ENCODE measurements around the gene ADAM12.

DNA sequence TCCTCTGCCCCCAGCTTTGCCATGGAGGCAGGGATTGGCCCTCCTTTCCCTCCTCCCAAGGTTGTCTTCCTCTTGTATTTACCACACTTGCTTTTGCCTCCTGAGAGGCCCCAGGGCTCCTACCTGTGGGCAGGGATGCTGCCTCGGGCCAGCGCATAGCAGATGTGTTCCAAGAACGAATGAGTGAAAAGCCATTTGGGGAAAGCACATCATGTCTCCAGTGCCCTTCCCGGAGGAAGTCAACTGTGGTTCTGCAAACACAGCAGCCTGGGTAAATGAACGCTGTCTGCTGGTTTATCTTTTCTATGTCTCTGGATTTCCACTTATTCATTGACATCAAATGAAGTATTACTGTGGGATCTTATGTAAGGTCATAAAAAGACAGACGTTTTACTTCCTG, 330.2 kb downstream of the ADAM12 start:
- TF ChIP-seq POLR2AphosphoS5 (IDR thresholded peaks at IDR 0.05; ENCODE audit: low read depth) = no peak
- TF ChIP-seq, protein P1, sequence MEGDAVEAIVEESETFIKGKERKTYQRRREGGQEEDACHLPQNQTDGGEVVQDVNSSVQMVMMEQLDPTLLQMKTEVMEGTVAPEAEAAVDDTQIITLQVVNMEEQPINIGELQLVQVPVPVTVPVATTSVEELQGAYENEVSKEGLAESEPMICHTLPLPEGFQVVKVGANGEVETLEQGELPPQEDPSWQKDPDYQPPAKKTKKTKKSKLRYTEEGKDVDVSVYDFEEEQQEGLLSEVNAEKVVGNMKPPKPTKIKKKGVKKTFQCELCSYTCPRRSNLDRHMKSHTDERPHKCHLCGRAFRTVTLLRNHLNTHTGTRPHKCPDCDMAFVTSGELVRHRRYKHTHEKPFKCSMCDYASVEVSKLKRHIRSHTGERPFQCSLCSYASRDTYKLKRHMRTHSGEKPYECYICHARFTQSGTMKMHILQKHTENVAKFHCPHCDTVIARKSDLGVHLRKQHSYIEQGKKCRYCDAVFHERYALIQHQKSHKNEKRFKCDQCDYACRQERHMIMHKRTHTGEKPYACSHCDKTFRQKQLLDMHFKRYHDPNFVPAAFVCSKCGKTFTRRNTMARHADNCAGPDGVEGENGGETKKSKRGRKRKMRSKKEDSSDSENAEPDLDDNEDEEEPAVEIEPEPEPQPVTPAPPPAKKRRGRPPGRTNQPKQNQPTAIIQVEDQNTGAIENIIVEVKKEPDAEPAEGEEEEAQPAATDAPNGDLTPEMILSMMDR (conservative IDR thresholded peaks at IDR 0.05; ENCODE audit: low read depth in 2 of 2) = no peak
- no peak for TF ChIP-seq EZH2 (IDR thresholded peaks at IDR 0.05; ENCODE audit: low read depth, unreplicated experiment)
- TF ChIP-seq EZH2phosphoT487 (IDR thresholded peaks at IDR 0.05; ENCODE audit: unreplicated experiment) = no peak
- TF ChIP-seq ZNF114 (CRISPR knock-in tag; IDR thresholded peaks at IDR 0.05) = no peak
- TF ChIP-seq REST (IDR thresholded peaks at IDR 0.05; ENCODE audit: unreplicated experiment) = no peak
- TF ChIP-seq CREB1 (CRISPR knock-in tag; IDR thresholded peaks at IDR 0.05; ENCODE audit: low read depth) = no peak
- no peak for TF ChIP-seq JUNB (IDR thresholded peaks at IDR 0.05; ENCODE audit: unreplicated experiment)
- TF ChIP-seq STAT1 (IDR thresholded peaks at IDR 0.05; ENCODE audit: unreplicated experiment) = no peak
- TF ChIP-seq NANOG (IDR thresholded peaks at IDR 0.05; ENCODE audit: borderline replicate concordance) = no peak
- TF ChIP-seq, protein P2, sequence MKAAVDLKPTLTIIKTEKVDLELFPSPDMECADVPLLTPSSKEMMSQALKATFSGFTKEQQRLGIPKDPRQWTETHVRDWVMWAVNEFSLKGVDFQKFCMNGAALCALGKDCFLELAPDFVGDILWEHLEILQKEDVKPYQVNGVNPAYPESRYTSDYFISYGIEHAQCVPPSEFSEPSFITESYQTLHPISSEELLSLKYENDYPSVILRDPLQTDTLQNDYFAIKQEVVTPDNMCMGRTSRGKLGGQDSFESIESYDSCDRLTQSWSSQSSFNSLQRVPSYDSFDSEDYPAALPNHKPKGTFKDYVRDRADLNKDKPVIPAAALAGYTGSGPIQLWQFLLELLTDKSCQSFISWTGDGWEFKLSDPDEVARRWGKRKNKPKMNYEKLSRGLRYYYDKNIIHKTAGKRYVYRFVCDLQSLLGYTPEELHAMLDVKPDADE (IDR thresholded peaks at IDR 0.05) = no peak
- no peak for TF ChIP-seq ZNF331 (CRISPR knock-in tag; IDR thresholded peaks at IDR 0.05; ENCODE audit: low read depth)
